ENCODE measurements around the gene ARHGAP26.

ARHGAP26 gene

DNA sequence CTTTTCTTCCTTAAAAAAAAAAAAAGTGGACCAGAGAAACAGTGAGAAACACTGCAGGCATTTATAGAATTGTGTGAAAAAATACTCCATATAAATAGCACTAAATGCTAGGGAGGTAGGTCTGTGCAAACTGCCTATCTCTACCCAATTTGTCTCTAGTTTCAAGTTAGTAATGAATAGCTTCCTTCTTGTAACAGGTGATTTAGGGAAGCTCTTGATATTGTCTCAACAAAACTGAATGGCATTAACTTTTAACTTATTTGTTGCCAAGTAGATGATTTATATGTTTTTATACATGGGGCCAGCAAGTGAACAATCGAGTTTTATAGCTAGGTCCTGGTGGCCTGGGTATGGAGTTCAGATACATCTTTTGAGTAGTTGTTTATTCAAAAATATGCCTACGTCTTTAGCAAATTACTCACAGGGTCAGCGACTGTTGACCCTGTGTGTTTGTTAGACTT, 349.7 kb downstream of the ARHGAP26 start:
- no peak for TF ChIP-seq FOXP2 (optimal IDR thresholded peaks at IDR 0.05; ENCODE audit: borderline replicate concordance, extremely low read depth, extremely low read length, insufficient read depth)
- no peak for TF ChIP-seq SIN3A (IDR thresholded peaks at IDR 0.05; ENCODE audit: borderline replicate concordance, insufficient read depth, low read length)
- TF ChIP-seq REST (IDR thresholded peaks at IDR 0.05; ENCODE audit: insufficient read depth in 1 of 2, low read depth in 2 of 2, low read length in 2 of 2) = no peak
- TF ChIP-seq POLR2AphosphoS5 (IDR thresholded peaks at IDR 0.05; ENCODE audit: low read depth, low read length) = no peak
- no peak for TF ChIP-seq TAF1 (IDR thresholded peaks at IDR 0.05; ENCODE audit: borderline replicate concordance, insufficient read depth, low read length)

DNA sequence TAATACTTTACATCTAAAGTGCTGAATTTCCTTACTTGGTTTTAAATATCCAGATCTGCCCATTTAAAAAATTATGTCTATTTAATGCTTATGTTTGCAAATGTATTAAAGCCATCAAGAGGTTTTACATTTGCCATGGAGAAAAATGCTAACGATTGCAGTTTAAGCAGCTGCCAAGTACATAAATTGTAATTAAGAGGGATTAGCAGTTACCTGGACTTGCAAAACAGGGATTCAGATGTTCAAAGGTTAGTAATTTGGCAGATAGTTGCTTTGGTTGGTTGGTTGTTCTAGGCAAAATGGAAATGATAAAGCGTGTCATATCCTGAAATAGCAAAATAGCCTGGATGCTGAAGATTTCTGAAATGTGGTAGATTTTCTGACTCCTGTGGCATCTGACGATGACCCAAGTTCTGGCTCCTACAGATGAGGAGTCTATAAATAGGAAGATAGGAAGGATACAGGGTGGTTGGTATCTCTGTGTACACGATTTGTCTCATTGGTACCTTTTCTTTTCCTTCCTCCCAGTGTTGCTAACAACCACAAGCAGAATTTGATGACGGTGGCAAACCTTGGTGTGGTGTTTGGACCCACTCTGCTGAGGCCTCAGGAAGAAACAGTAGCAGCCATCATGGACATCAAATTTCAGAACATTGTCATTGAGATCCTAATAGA, 350.4 kb downstream of the ARHGAP26 start:
- TF ChIP-seq REST (IDR thresholded peaks at IDR 0.05; ENCODE audit: insufficient read depth in 1 of 2, low read depth in 2 of 2, low read length in 2 of 2) (no peak), POLR2AphosphoS5 (IDR thresholded peaks at IDR 0.05; ENCODE audit: low read depth, low read length) (no peak), TAF1 (IDR thresholded peaks at IDR 0.05; ENCODE audit: borderline replicate concordance, insufficient read depth, low read length) (no peak), SIN3A (IDR thresholded peaks at IDR 0.05; ENCODE audit: borderline replicate concordance, insufficient read depth, low read length) (no peak), FOXP2 (optimal IDR thresholded peaks at IDR 0.05; ENCODE audit: borderline replicate concordance, extremely low read depth, extremely low read length, insufficient read depth) (no peak)

- TF ChIP-seq TAF1 (IDR thresholded peaks at IDR 0.05; ENCODE audit: borderline replicate concordance, insufficient read depth, low read length) (no peak), POLR2AphosphoS5 (IDR thresholded peaks at IDR 0.05; ENCODE audit: low read depth, low read length) (no peak), SIN3A (IDR thresholded peaks at IDR 0.05; ENCODE audit: borderline replicate concordance, insufficient read depth, low read length) (no peak), FOXP2 (optimal IDR thresholded peaks at IDR 0.05; ENCODE audit: borderline replicate concordance, extremely low read depth, extremely low read length, insufficient read depth) (no peak), REST (IDR thresholded peaks at IDR 0.05; ENCODE audit: insufficient read depth in 1 of 2, low read depth in 2 of 2, low read length in 2 of 2) (no peak)
These were observed 350.9 kb downstream of the ARHGAP26 start for GRCh38 chr5:143121135-143121475.

DNA sequence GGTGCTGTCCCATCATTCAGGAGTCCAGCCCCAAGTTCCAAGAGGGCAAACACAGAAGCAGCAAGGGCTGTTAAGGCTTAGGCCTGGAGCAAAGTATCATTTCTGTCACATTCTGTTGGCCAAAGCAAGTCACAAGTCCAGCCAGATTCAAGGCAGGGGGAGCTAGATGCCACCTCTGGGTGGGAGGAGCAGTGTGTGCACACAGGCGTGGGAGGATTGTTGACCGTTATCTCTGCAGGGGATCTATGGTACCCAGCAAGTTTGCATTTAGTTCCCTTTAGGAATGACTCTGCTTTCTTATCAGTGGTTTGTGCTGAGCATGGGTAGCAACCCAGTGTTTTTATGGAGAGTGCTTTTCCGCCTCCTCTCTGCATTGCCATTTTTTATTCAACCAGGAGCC, 354.4 kb downstream of the ARHGAP26 start:
- TF ChIP-seq POLR2AphosphoS5 (IDR thresholded peaks at IDR 0.05; ENCODE audit: low read depth, low read length) = no peak
- no peak for TF ChIP-seq SIN3A (IDR thresholded peaks at IDR 0.05; ENCODE audit: borderline replicate concordance, insufficient read depth, low read length)
- TF ChIP-seq FOXP2 (optimal IDR thresholded peaks at IDR 0.05; ENCODE audit: borderline replicate concordance, extremely low read depth, extremely low read length, insufficient read depth) = no peak
- no peak for TF ChIP-seq TAF1 (IDR thresholded peaks at IDR 0.05; ENCODE audit: borderline replicate concordance, insufficient read depth, low read length)
- no peak for TF ChIP-seq REST (IDR thresholded peaks at IDR 0.05; ENCODE audit: insufficient read depth in 1 of 2, low read depth in 2 of 2, low read length in 2 of 2)

Measured in PFSK-1 (cell line).